Esophagus squamous epithelium (tissue), 4 donors: ENCODE results near the gene CABLES1.

Experiments
- POLR2A ChIP-seq, 4 donors: fragments of 450-650 bp; IDR thresholded peaks; one replicate each; pipeline ENCODE4 v1.6.1; 2017; ENCODE audit warnings: antibody characterized with exemption in 4 of 4, mild to moderate bottlenecking in 4 of 4, moderate library complexity in 3 of 4
- TF ChIP-seq, protein P1 (sequence below), 6 experiments: fragments of 450-650 bp in 4 of 6; fragments of 200-600 bp in 2 of 6; sonication (generic) in 2 of 6; IDR thresholded peaks; one replicate each; pipeline ENCODE4 v1.5.1; 2016 to 2019; ENCODE audit warnings: antibody characterized with exemption in 6 of 6, mild to moderate bottlenecking in 4 of 6, moderate library complexity in 4 of 6

DNA sequence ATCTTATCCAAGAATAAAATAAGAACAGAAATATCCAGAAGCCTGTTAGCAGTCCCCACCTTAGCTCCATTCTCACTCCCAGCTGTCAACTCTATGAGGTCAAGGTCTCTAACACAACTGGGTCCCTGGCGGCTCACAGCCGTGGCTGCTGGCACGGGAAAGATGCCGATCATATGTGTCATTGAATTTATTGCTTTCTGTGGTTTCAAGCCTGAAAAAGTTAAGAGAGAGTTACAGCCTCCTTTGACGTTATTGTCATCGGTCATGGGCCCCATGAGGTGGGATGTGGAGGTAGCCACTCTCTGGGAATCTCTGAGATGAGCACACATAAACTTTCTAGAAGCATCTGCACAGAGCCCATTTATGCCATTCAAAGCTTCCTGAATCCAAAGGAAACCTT lies 28.7 kb upstream of the CABLES1 start:
- TF ChIP-seq, protein P1, sequence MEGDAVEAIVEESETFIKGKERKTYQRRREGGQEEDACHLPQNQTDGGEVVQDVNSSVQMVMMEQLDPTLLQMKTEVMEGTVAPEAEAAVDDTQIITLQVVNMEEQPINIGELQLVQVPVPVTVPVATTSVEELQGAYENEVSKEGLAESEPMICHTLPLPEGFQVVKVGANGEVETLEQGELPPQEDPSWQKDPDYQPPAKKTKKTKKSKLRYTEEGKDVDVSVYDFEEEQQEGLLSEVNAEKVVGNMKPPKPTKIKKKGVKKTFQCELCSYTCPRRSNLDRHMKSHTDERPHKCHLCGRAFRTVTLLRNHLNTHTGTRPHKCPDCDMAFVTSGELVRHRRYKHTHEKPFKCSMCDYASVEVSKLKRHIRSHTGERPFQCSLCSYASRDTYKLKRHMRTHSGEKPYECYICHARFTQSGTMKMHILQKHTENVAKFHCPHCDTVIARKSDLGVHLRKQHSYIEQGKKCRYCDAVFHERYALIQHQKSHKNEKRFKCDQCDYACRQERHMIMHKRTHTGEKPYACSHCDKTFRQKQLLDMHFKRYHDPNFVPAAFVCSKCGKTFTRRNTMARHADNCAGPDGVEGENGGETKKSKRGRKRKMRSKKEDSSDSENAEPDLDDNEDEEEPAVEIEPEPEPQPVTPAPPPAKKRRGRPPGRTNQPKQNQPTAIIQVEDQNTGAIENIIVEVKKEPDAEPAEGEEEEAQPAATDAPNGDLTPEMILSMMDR (IDR thresholded peaks at IDR 0.05), result no peak
- no peak for TF ChIP-seq POLR2A (IDR thresholded peaks at IDR 0.05)
